MM.1S (cell line): ENCODE measurements around the gene PBX4.

Experiments
- CTCF ChIP-seq: fragments of 300-600 bp; sonication (generic); IDR thresholded peaks from 2 replicates; pipeline ENCODE4 v1.5.1; 2016; ENCODE audit warnings: antibody characterized with exemption, low read length, mixed read lengths
- EZH2 ChIP-seq: fragments of 300-600 bp; sonication (generic); optimal IDR thresholded peaks from 2 replicates; pipeline ENCODE3; 2017; ENCODE audit warnings: low read depth, mild to moderate bottlenecking, antibody characterized with exemption, low read length, mixed read lengths

- TF ChIP-seq EZH2: no peak
- no peak for TF ChIP-seq CTCF
Observed at GRCh38 chr19:19655051-19655594, 36.6 kb upstream of the PBX4 start.
